Measurements from ENCODE around the gene ARHGAP42.
"Not testable (repeated sequence)": the region's sequence is repeated elsewhere in the genome, so short reads cannot be mapped to it uniquely, and the experiment has no call there.

The ARHGAP42 gene

GRCh38 chr11:100887659-100888058 lies 200.6 kb downstream of the ARHGAP42 start:
- no peak for DNase-seq

GRCh38 chr11:100888836-100889235 lies 201.7 kb downstream of the ARHGAP42 start:
- DNase-seq = no peak

DNA sequence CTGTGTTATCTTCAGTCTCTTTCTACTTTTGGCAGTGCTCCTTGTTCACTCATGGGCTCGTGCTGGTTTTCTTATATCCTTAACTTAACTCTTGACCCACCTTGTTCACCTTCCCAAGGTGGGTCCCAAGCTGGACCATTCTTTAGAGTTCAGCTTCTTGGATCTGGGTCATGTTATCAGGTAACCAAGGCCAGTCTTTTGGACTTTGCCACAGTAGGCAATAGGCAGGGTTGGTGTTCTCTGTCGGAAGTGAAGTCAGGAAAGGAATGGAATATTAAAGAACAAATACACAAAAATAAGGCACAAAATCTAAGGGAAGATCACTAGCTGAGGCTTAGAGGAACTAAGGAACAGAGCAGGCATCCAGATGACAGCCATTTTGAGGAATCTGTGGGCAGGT lies 202.7 kb downstream of the ARHGAP42 start:
- no peak for DNase-seq

GRCh38 chr11:100890789-100891188 lies 203.7 kb downstream of the ARHGAP42 start:
- no peak for DNase-seq

DNA sequence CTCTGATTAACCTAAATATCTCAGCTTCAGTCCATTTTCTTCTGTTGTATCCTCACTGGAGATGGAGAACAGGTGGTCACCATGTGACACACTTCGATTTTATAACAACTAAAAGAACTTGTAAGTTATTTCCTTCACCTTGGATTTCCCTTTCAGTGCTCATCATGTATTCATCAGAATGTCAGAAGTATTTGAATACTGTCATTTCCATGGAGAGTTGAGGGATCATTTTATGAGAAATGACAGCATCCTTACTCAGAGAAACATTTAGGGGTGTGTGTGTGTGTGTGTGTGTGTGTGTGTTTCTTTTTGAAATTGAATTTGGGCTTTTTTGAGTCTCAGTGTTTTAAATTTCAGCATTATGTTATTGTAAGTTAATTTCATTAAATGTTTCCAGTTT lies 205.8 kb downstream of the ARHGAP42 start:
- DNase-seq = no peak

- DNase-seq = no peak
These were observed 208.4 kb downstream of the ARHGAP42 start for GRCh38 chr11:100895449-100895848.

- not testable (repeated sequence) for DNase-seq
These were observed 208.9 kb downstream of the ARHGAP42 start for GRCh38 chr11:100895976-100896375.

GRCh38 chr11:100901471-100901870 lies 214.4 kb downstream of the ARHGAP42 start:
- DNase-seq = not testable (repeated sequence)

DNA sequence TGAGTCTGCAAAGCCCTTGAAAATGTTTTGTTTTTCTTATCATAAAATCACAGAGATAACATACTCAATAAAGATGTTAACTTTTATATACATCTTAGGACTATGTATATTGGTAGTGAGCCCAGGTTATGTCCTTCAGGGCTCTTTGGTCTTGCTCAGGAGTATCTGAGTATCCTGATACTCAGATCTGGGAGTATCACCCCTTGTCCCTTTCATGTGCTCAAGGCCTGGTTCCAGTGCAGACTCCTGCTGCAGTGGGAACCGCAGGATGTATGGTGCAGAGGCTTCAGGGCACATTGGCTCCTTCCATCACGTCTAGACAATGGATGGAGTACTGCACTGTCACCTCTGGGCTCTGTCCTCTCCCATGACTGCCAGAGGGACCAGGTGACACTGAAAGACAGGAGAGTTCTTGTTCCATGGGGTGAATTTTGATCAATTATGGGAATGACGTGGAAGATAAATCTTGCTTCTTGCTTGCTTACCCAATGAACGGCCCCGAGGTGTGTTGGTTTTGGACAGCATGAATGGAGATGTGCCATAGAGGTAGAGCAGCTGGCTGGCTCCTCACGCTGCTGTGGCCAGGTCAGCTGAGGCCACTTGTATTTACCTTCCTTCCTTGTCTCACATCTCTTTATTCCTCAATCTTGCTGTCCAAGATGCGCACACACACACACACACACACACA lies 215.5 kb downstream of the ARHGAP42 start:
- no peak for DNase-seq

DNA sequence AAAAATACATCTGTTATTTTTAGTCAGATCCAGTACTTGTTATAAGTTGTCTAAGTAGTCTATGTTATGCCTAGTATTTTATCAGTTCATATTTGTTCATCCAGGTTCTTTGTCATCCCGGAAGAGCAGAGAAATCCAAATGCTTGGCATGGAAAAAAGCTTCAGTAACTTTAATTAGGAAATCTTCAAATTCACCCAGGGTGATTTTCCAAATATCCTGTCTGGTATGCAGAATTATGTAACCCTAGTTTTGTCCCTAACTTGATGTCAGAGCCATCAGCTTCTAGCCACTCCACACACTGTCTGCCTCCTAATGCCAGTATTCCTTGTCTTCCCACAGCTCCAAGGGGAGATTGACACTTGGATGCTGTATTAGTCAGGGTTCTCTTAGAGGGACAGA lies 216.2 kb downstream of the ARHGAP42 start:
- no peak for DNase-seq

GRCh38 chr11:100905684-100906083 lies 218.6 kb downstream of the ARHGAP42 start:
- no peak for DNase-seq

GRCh38 chr11:100908746-100909145 lies 221.7 kb downstream of the ARHGAP42 start:
- DNase-seq = no peak

GRCh38 chr11:100910808-100911207 lies 223.7 kb downstream of the ARHGAP42 start:
- no peak for DNase-seq

GRCh38 chr11:100914415-100915110 lies 227.5 kb downstream of the ARHGAP42 start:
- no peak for DNase-seq

DNA sequence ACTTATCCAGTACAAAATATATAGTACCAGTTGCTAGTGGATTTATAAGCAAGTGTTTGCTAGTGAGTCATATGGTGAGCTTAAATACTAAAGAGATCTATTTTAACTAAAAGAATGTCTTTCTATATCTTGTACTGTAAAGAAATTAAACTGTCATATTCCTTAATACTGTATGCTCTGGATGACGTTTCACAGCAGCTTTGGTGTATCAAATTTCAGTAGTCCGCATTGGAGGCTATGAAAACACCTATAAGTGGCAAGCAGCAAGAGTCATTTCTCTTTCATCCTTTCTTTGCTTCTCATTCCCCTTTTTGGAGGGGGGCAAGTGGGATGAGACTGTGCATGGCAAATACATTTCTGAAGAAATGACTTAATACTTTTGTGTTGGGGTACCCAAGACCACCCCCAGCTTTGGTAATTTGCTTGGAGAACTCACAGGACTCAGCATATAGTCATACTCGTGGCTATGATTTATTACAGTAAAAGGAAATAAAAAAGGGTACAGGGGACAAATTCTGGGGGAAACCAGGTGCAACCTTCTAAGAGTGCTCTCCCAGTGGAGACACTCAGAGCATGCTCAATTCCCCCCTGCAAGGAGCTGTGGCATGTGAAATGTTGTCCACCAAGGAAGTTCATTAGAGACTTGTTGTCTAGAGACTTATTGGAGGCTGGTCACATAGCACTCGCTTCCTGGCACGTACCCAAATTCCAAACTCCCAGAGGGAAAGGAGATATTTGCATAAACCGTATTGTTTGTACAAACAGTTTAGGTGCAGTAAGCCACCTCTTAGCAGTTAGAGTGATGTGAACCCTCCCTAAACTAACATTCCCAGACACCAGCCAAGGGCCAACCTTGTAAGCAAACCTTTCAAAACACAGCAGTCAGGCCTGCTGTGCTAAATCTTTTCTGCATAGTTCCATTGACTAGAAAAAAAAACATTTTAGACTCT lies 231.7 kb downstream of the ARHGAP42 start:
- no peak for DNase-seq

DNA sequence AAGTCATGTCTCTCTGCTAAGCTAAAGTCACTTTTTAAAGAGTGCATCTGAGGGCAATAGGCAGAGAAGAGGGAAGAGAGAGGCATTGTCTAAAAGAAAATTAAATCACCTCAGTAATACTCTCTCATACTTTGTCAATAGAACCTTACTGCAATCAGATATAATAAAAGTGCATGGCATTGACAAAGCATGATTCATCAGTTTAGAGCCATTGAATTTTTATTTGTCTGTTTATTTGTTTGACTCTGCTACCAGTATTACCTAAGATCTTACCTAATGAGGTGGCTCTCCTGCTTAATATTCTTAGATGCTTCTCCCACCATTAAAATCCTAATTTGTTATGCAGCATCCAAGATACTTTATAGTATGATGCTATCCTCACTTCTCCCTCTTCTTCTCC lies 233.5 kb downstream of the ARHGAP42 start:
- DNase-seq = no peak

DNA sequence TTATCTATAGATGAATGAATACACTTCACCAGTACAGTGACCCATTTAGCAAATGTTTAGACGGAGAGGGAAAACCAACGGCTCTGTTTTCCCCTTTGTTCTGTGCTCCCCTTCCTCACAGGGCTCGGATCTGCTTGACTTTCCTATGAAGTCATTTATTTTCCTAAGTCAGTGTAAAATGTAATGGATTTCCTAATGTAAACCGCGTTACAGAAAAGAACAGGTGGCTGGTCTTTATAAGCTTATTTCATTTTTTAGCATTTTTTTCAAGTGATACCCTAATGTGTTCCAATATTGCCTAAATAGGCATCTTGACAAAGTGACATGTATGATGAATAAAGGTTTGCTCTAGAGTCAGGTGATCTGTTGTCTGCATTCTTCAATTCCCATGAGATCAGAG lies 235.0 kb downstream of the ARHGAP42 start:
- DNase-seq = no peak

GRCh38 chr11:100923555-100923954 lies 236.5 kb downstream of the ARHGAP42 start:
- no peak for DNase-seq

- no peak for DNase-seq
These were observed 238.8 kb downstream of the ARHGAP42 start for GRCh38 chr11:100925935-100926334.

DNA sequence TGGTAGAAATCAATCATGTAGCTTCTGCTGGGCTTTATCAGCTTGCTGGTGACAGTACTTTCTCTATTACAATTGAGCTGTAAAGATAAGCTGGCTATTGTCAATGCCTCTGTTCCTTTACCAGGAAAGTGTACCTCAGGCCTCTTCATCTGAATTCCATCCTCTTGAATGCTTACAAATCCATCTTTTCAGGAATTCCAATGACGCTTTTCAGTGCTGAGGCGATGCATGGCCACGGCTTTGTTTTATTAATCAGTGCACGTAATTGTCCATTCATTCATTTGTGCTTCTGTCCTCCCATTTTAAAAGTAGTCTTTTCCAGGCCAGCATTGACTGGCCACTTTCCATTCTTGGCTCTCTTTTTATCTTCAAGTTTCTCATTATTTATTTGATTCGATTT lies 240.5 kb downstream of the ARHGAP42 start:
- no peak for DNase-seq

DNA sequence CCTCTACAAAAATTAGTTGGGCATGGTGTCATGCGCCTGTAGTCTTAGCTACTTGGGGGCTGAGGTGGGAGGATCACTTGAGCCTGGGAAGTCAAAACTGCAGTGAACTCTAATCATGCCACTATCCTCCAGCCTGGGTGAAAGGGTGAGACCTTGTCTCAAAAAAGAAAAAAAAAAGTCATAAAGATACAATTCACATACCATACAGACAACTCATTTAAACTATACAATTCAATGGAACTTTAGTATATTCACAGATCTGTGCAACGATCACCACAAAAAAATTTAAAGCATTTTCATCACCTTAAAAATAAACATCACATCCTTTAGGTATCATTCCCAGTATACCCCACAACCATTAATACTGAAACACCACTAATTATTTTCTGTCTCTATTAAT lies 241.3 kb downstream of the ARHGAP42 start:
- DNase-seq = no peak

DNA sequence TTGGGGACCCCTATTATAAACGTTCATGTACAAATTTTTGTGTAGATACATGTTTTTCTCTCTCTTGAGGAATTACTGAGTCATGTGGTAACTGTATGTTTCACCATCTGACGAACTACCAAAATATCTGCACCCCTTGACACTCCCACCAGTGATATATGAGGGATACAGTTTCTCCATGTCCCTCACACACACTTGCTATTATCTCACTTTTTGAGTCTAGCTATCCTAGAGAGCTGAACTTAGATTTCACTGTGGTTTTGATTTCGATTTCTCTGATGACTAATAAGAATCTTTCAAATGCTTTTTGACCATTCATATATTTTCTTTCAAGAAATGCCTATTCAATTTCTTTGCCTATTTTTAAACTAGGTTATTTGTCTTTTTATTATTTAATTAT lies 242.3 kb downstream of the ARHGAP42 start:
- no peak for DNase-seq

- no peak for DNase-seq
These were observed 243.2 kb downstream of the ARHGAP42 start for GRCh38 chr11:100930185-100930778.

All from activated effector memory CD4-positive, alpha-beta T cell treated with anti-CD3 and anti-CD28 coated beads, Interleukin-2, amount 50 U/mL, for 16 hours (primary cell).